ENCODE results near the gene SFI1.

The SFI1 gene

GRCh38 chr22:31618471-31619176 lies 122.3 kb downstream of the SFI1 start:
- no peak for TF ChIP-seq CTCF (IDR thresholded peaks at IDR 0.05; ENCODE audit: extremely low read depth, insufficient read depth, missing control alignments)
- DNase-seq (ENCODE audit: low spot score), result no peak
- in situ Hi-C loops (cut with MboI; ENCODE audit: low pct_unique_long_range_greater_than_20kb, low sequenced_read_pairs, unreplicated experiment), result no loop called here

- TF ChIP-seq CTCF (IDR thresholded peaks at IDR 0.05; ENCODE audit: extremely low read depth, insufficient read depth, missing control alignments), result no peak
- no peak for DNase-seq (ENCODE audit: low spot score)
- in situ Hi-C loops (cut with MboI; ENCODE audit: low pct_unique_long_range_greater_than_20kb, low sequenced_read_pairs, unreplicated experiment), result no loop called here
These were observed 123.4 kb downstream of the SFI1 start for GRCh38 chr22:31619611-31620300.

GRCh38 chr22:31620756-31621480 lies 124.6 kb downstream of the SFI1 start:
- in situ Hi-C loops (cut with MboI; ENCODE audit: low pct_unique_long_range_greater_than_20kb, low sequenced_read_pairs, unreplicated experiment), result no loop called here
- DNase-seq (ENCODE audit: low spot score), result no peak
- TF ChIP-seq CTCF (IDR thresholded peaks at IDR 0.05; ENCODE audit: extremely low read depth, insufficient read depth, missing control alignments), result no peak

GRCh38 chr22:31621507-31622124 lies 125.3 kb downstream of the SFI1 start:
- no peak for TF ChIP-seq CTCF (IDR thresholded peaks at IDR 0.05; ENCODE audit: extremely low read depth, insufficient read depth, missing control alignments)
- in situ Hi-C loops (cut with MboI; ENCODE audit: low pct_unique_long_range_greater_than_20kb, low sequenced_read_pairs, unreplicated experiment), result no loop called here
- DNase-seq (ENCODE audit: low spot score), result no peak

- in situ Hi-C loops (cut with MboI; ENCODE audit: low pct_unique_long_range_greater_than_20kb, low sequenced_read_pairs, unreplicated experiment), result no loop called here
- DNase-seq (ENCODE audit: low spot score), result no peak
- no peak for TF ChIP-seq CTCF (IDR thresholded peaks at IDR 0.05; ENCODE audit: extremely low read depth, insufficient read depth, missing control alignments)
These were observed 126.6 kb downstream of the SFI1 start for GRCh38 chr22:31622980-31623379.

GRCh38 chr22:31623592-31624304 lies 127.4 kb downstream of the SFI1 start:
- in situ Hi-C loops (cut with MboI; ENCODE audit: low pct_unique_long_range_greater_than_20kb, low sequenced_read_pairs, unreplicated experiment), result no loop called here
- no peak for DNase-seq (ENCODE audit: low spot score)
- no peak for TF ChIP-seq CTCF (IDR thresholded peaks at IDR 0.05; ENCODE audit: extremely low read depth, insufficient read depth, missing control alignments)

All from GM13977 (cell line).